Measurements from ENCODE around the gene KRTAP2-4.
"Not testable (repeated sequence)": the region's sequence is repeated elsewhere in the genome, so short reads cannot be mapped to it uniquely, and the experiment has no call there.

Gene KRTAP2-4

DNA sequence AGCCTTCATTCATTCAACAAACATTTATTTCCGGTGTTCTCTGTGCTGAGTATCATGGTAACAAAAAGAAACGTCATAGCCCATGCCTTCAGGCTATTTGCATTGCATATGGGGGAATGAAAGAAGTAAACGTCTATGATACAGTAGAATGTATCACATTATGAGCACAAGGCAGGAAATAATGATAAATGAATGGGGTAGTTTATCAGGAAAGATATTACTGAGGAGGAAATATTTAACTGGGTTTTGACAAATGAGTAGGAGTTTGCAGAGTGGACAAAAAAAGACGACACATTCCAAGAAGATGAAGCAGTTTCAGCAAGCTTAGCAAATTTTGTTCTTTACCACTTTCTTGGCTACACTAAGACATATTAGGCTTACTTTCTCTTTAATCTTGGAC is 16.9 kb upstream of the KRTAP2-4 start:
- no peak overlapping the region for H3K4me3 ChIP-seq (ENCODE audit: low read depth, low read length)
- H3K4me1 ChIP-seq = no peaks in the 10 kb centered on the region
- peaks cover 6% of the 10 kb centered on the region; the same call in 1 of the 2 replicates for H3K27me3 ChIP-seq

DNA sequence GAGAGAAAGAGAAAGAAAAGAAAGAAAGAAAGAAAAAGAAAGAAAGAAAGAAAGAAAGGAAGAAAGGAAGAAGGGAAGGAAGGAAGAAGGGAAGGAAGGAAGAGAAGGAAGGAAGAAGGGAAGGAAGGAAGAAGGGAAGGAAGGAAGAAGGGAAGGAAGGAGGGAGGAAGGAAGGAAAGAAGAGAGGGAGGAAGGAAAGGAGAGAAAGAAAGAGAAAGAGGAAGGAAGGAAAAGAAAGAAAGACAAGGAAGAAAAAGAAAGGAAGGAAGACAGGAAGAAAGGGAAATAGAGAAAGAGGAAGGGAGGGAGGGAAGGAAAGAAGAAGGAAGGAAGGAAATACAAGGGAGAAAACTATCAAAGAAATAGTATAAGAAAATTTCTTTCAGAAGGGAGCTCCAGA is 11.1 kb upstream of the KRTAP2-4 start:
- DNase-seq = no peak
- H3K36me3 ChIP-seq = no peaks in the 10 kb centered on the region

More for the DNA sequence above, 16.9 kb upstream of the KRTAP2-4 start:
- Histone ChIP-seq H3K9me3 (no peaks in the 10 kb centered on the region), H3K36me3 (no peaks in the 10 kb centered on the region)
- no peak for DNase-seq
- TF ChIP-seq, protein P1, sequence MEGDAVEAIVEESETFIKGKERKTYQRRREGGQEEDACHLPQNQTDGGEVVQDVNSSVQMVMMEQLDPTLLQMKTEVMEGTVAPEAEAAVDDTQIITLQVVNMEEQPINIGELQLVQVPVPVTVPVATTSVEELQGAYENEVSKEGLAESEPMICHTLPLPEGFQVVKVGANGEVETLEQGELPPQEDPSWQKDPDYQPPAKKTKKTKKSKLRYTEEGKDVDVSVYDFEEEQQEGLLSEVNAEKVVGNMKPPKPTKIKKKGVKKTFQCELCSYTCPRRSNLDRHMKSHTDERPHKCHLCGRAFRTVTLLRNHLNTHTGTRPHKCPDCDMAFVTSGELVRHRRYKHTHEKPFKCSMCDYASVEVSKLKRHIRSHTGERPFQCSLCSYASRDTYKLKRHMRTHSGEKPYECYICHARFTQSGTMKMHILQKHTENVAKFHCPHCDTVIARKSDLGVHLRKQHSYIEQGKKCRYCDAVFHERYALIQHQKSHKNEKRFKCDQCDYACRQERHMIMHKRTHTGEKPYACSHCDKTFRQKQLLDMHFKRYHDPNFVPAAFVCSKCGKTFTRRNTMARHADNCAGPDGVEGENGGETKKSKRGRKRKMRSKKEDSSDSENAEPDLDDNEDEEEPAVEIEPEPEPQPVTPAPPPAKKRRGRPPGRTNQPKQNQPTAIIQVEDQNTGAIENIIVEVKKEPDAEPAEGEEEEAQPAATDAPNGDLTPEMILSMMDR (IDR thresholded peaks at IDR 0.05; ENCODE audit: low read depth, low read length) = no peak

DNA sequence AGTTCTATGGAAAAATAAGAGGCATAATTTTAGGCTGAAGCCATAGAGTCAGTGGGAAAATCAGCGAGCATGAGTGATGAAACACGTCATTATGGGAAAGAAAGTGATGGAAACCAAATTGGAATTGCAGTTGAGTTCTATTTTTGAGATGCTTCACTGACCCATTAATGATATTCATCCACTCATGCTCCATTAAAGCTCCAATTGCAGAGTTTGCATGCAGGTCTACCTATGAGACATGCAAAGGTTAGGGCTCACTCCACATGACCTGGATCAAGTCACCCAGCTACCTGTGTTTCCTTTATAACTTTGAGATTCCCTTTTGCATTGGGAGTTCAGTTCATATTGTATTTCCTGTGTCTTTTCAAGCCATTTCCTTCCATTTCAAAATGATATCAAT is 8.0 kb upstream of the KRTAP2-4 start:
- Histone ChIP-seq H3K36me3 (no peaks in the 10 kb centered on the region), H3K27me3 (no peaks in the 10 kb centered on the region; the same call in none of the 2 replicates), H3K4me1 (no peaks in the 10 kb centered on the region), H3K4me3 (ENCODE audit: low read depth, low read length) (no peak overlapping the region), H3K9me3 (no peaks in the 10 kb centered on the region)
- no peak for DNase-seq
- TF ChIP-seq, protein P1 (IDR thresholded peaks at IDR 0.05; ENCODE audit: low read depth, low read length) = no peak

More for the DNA sequence above, 11.1 kb upstream of the KRTAP2-4 start:
- Histone ChIP-seq H3K9me3 (no peaks in the 10 kb centered on the region), H3K4me3 (ENCODE audit: low read depth, low read length) (no peak overlapping the region), H3K27me3 (peaks cover 6% of the 10 kb centered on the region), H3K4me1 (no peaks in the 10 kb centered on the region)
- TF ChIP-seq, protein P1 (IDR thresholded peaks at IDR 0.05; ENCODE audit: low read depth, low read length) = no peak

DNA sequence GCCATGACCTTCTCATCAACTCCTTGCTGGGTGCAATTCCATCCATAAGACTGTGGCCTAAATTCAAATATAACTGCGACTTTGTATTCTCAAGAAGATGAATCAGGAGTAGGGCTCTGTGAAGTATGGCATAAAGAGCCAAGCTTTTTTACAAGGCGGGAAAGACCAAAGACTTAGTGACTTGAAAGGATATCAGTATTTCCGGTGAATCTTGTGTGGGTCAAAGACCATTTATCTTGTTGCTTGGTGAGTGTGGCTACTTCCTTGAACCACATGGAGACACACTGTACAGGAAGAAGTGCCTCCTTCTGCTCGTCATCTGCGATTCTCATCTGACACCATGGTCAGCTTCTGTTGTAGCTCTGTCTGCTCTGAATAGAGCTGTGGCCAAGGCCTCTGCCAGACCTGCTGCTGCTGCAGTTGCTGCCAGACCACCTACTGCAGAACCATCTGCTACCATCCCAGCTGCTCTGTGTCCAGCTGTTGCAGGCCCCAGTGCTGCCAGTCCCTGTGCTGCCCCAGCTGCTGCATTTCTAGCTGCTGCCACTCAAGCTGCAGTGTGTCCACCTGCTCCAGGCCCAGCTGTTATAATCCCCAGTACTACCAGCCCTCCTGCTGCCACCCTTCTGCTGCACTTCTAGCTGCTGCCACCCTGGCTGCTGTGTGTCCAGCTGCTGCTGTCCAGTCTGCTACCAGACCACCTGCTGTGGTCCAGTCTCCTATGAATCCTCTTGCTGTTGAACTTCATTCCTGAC is 6.1 kb upstream of the KRTAP2-4 start:
- H3K4me1 ChIP-seq = no peaks in the 10 kb centered on the region
- H3K27me3 ChIP-seq = no peaks in the 10 kb centered on the region; the same call in none of the 2 replicates
- no peaks in the 10 kb centered on the region for H3K9me3 ChIP-seq
- TF ChIP-seq, protein P1 (IDR thresholded peaks at IDR 0.05; ENCODE audit: low read depth, low read length) = no peak
- DNase-seq = no peak
- H3K4me3 ChIP-seq (ENCODE audit: low read depth, low read length) = no peak overlapping the region
- H3K36me3 ChIP-seq = no peaks in the 10 kb centered on the region

DNA sequence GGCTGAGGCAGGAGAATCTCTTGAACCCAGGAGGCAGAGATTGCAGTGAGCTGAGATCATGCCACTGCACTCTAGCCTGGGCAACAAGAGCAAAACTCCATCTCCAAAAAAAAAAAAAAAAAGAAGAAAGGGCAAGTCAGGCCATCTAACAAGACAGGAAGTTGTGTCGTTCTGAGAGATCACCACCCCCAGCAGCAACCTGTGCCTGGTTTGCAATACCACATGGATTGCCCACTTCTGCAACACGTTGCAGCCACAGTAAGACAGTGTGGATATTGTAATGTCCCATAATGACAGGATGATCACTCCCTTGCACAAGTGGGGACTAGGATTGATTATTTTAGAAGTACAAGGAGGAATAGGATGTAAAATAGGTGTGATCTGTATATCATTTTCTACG is 3.4 kb upstream of the KRTAP2-4 start:
- DNase-seq = no peak
- H3K27me3 ChIP-seq = no peaks in the 10 kb centered on the region; the same call in none of the 2 replicates
- TF ChIP-seq, protein P1 (IDR thresholded peaks at IDR 0.05; ENCODE audit: low read depth, low read length) = no peak

DNA sequence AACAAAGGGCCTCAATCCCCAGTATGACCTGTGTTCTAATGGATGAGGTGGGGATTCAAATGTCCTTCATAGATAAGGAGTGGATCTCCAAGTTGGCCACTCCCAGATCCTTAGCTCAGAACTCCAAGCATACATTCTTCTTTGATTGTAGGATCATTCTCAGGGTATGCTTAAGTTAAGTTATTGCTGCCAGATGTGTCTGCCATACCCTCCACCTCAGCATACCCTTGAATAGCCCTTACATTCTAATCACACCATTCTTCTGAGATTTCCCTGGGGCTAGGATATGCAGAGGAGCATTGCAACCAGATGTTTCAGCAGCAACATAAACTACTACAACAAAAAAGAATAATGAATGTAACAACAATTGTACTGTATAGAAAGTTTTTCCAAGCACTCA is 1.6 kb upstream of the KRTAP2-4 start:
- Histone ChIP-seq H3K4me1 (no peaks in the 10 kb centered on the region), H3K4me3 (ENCODE audit: low read depth, low read length) (no peak overlapping the region), H3K36me3 (no peaks in the 10 kb centered on the region), H3K9me3 (no peaks in the 10 kb centered on the region), H3K27me3 (no peaks in the 10 kb centered on the region; the same call in 1 of the 2 replicates)
- DNase-seq = no peak
- TF ChIP-seq, protein P1 (IDR thresholded peaks at IDR 0.05; ENCODE audit: low read depth, low read length) = no peak

More for the DNA sequence above, 3.4 kb upstream of the KRTAP2-4 start:
- no peaks in the 10 kb centered on the region for H3K36me3 ChIP-seq
- no peaks in the 10 kb centered on the region for H3K4me1 ChIP-seq
- no peaks in the 10 kb centered on the region for H3K9me3 ChIP-seq
- no peak overlapping the region for H3K4me3 ChIP-seq (ENCODE audit: low read depth, low read length)

DNA sequence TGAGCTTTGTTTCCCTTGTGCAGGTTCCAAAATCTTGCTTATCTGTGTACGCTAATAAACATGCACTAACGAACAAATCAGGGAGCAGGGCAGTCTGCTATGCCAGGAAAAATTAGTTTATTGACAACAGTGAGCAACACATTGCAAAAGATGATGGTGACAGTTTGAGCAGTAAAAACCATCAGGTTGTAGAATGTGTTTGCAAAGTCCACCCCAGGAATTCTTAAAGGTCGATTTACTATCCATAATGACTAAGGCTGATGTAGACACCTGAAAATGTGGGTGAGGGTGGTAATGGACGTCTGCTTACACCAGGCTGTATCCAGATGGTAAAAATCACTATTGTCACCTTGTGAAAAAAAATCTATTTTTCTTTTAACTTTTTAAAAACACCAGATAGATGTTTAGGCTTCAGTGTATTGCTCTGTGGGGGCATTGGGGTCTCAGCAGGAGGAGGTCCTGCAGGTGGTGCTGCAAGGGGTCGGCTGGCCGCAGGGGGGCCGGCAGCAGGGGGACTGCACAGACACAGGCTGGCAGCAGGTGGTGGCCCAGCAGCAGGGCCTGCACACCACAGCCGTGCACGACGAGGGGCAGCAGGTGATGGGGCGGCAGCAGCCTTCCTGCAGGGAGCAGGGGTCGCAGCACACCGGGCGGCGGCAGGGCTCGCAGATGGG is 526 bp downstream of the KRTAP2-4 start:
- DNase-seq; H3K36me3 ChIP-seq; H3K27me3 ChIP-seq; H3K9me3 ChIP-seq; H3K4me3 ChIP-seq (ENCODE audit: low read depth, low read length); H3K4me1 ChIP-seq: not testable (repeated sequence)
